ENCODE data around the gene LZIC.
"Not testable (repeated sequence)": the region's sequence is repeated elsewhere in the genome, so short reads cannot be mapped to it uniquely, and the experiment has no call there.

GRCh38 chr1:9917495-9917894, 25.7 kb downstream of the LZIC start:
- TF ChIP-seq CTCF (IDR thresholded peaks at IDR 0.05; ENCODE audit: control extremely low read depth in 1 of 3, insufficient read depth in 1 of 3, low read depth in 1 of 3, low read length in 3 of 3); EZH2 (IDR thresholded peaks at IDR 0.05; ENCODE audit: low read depth, low read length, severe bottlenecking); POLR2A (IDR thresholded peaks at IDR 0.05; ENCODE audit: control extremely low read depth in 1 of 2, low read depth in 2 of 2, low read length in 2 of 2); EP300 (IDR thresholded peaks at IDR 0.05; ENCODE audit: borderline replicate concordance in 1 of 2, low read depth in 2 of 2, low read length in 2 of 2); KDM5A (IDR thresholded peaks at IDR 0.05; ENCODE audit: low read length); CHD2 (IDR thresholded peaks at IDR 0.05; ENCODE audit: low read length): not testable (repeated sequence)
